HCT116 (cell line): ENCODE results near the gene BIRC6. TPM values are rescaled to one million over a fixed set of nuclear protein-coding genes. Genes with fewer than 3 reads are reported as not detected.

Source experiments
- ATAC-seq: fragments of 200-7000 bp; cut with Tn5 transposase; 2 replicates; pipeline ENCODE4 v1.9.1; 2020; ENCODE audit warnings: mild to moderate bottlenecking, moderate library complexity
- BruUV-seq: library from RNA; stranded (reverse); fragments of 400-500 nt; replicated peaks from 2 replicates; lab custom pipeline; 2021; lab: Mats Ljungman, UMichigan
- CTCF ChIA-PET: fragments of 300-600 bp; sonication (Branson Sonifier 250); formaldehyde crosslinking; loops from one replicate; lab custom pipeline; 2021; ENCODE audit warnings: antibody characterized with exemption; lab: Charles Lee
- POLR2A ChIA-PET: fragments of 300-600, 350-600 bp; sonication (Branson Sonifier 250); formaldehyde crosslinking; loops from one replicate; lab custom pipeline; 2021; ENCODE audit warnings: antibody characterized with exemption; lab: Charles Lee
- RAD21 ChIA-PET, 2 experiments: fragments of 300-600 bp; sonication (Branson Sonifier 250); formaldehyde crosslinking; loops; one replicate each; lab custom pipeline; 2023; ENCODE audit warnings: low total read pairs in 2 of 2; ENCODE audit not compliant: uncharacterized antibody in 2 of 2, unreplicated experiment in 2 of 2, low non-redundant PET in 1 of 2; lab: Charles Lee
- DNase-seq: peaks from one replicate; pipeline ENCODE4 v3.0.0-alpha.2; 2010; ENCODE audit warnings: low read depth, low spot score
- H2AFZ ChIP-seq: fragments of 200-600 bp; shearing (Covaris generic), sonication (generic); 2 replicates; pipeline ENCODE4 v1.6.1; 2017; ENCODE audit warnings: low read depth, mixed run types, mixed read lengths, antibody characterized with exemption, low read length; ENCODE audit not compliant: poor library complexity, severe bottlenecking
- H3K27ac ChIP-seq: 2 replicates; pipeline ENCODE4 v1.5.1; 2012; ENCODE audit warnings: low read depth, low read length
- H3K27me3 ChIP-seq: fragments of 200-600 bp; sonication (generic); 2 replicates; pipeline ENCODE4 v1.6.1; 2016; ENCODE audit warnings: mixed run types, low read length, mixed read lengths; ENCODE audit not compliant: insufficient read depth
- H3K36me3 ChIP-seq, 2 experiments: fragments of 200-500 bp in 1 of 2; fragments of 200-600 bp in 1 of 2; sonication (Bioruptor generic) in 1 of 2; sonication (generic) in 1 of 2; 2 replicates each; pipeline versions ENCODE4 v1.5.1 to v1.6.1; 2014 to 2016; ENCODE audit warnings: low read length in 2 of 2, inconsistent platforms in 1 of 2, mixed read lengths in 1 of 2, mixed run types in 1 of 2; ENCODE audit not compliant: insufficient read depth in 2 of 2, control insufficient read depth in 1 of 2
- H3K4me1 ChIP-seq, 2 experiments: fragments of 200-600 bp in 1 of 2; sonication (generic) in 1 of 2; 2 replicates each; pipeline versions ENCODE4 v1.5.1 to v1.6.1; 2012 to 2017; ENCODE audit warnings: low read length in 2 of 2, inconsistent platforms in 1 of 2, mild to moderate bottlenecking in 1 of 2, mixed read lengths in 1 of 2, mixed run types in 1 of 2, moderate library complexity in 1 of 2; ENCODE audit not compliant: insufficient read depth in 2 of 2, control insufficient read depth in 1 of 2
- H3K4me2 ChIP-seq: fragments of 200-600 bp; sonication (generic); 2 replicates; pipeline ENCODE4 v1.6.1; 2017; ENCODE audit warnings: mixed run types, low read length, mixed read lengths
- H3K4me3 ChIP-seq, 2 experiments: fragments of 200-600 bp in 1 of 2; sonication (generic) in 1 of 2; replicated peaks in 1 of 2; 2 replicates each; pipeline ENCODE4 v1.5.1; 2011 to 2016; ENCODE audit warnings: low read length in 2 of 2, control low read depth in 1 of 2, low read depth in 1 of 2, mild to moderate bottlenecking in 1 of 2, mixed read lengths in 1 of 2, mixed run types in 1 of 2
- H3K79me2 ChIP-seq: fragments of 200-600 bp; sonication (generic); 2 replicates; pipeline ENCODE4 v1.6.1; 2017; ENCODE audit warnings: mild to moderate bottlenecking, mixed run types, low read length, moderate library complexity, mixed read lengths; ENCODE audit not compliant: insufficient read depth
- H3K9ac ChIP-seq: fragments of 200-600 bp; sonication (generic); 2 replicates; pipeline ENCODE4 v1.6.1; 2016; ENCODE audit warnings: low read length, mixed read lengths
- H3K9me2 ChIP-seq: fragments of 200-600 bp; sonication (generic), shearing (Covaris generic); 2 replicates; pipeline ENCODE4 v1.6.1; 2017; ENCODE audit warnings: mixed run types, mild to moderate bottlenecking, moderate library complexity; ENCODE audit not compliant: insufficient read depth
- H3K9me3 ChIP-seq, 2 experiments: fragments of 200-500 bp in 1 of 2; fragments of 200-600 bp in 1 of 2; sonication (Bioruptor generic) in 1 of 2; sonication (generic) in 1 of 2; 2 replicates each; pipeline ENCODE4 v1.6.1; 2014 to 2017; ENCODE audit warnings: low read length in 2 of 2, mixed read lengths in 2 of 2, inconsistent platforms in 1 of 2, low read depth in 1 of 2, mild to moderate bottlenecking in 1 of 2, mixed run types in 1 of 2, moderate library complexity in 1 of 2; ENCODE audit not compliant: control insufficient read depth in 1 of 2, insufficient read depth in 1 of 2
- H4K20me1 ChIP-seq: fragments of 200-600 bp; sonication (generic), shearing (Covaris generic); 2 replicates; pipeline ENCODE4 v1.6.1; 2017; ENCODE audit warnings: mixed run types, mild to moderate bottlenecking, moderate library complexity; ENCODE audit not compliant: insufficient read depth
- CEBPB ChIP-seq: IDR thresholded peaks from 2 replicates; pipeline ENCODE4 v1.6.1; 2012; ENCODE audit warnings: low read depth
- EGR1 ChIP-seq: IDR thresholded peaks from 2 replicates; pipeline ENCODE4 v1.6.1; 2012; ENCODE audit warnings: low read depth
- ELF1 ChIP-seq: IDR thresholded peaks from 2 replicates; pipeline ENCODE4 v1.6.1; 2012; ENCODE audit warnings: low read depth, borderline replicate concordance
- EZH2 ChIP-seq: fragments of 200-600 bp; sonication (generic); IDR thresholded peaks from 2 replicates; pipeline ENCODE4 v1.6.1; 2017; ENCODE audit warnings: antibody characterized with exemption, mixed run types
- EZH2phosphoT487 ChIP-seq: fragments of 200-600 bp; IDR thresholded peaks from 2 replicates; pipeline ENCODE4 v1.6.1; 2018; ENCODE audit warnings: antibody characterized with exemption, borderline replicate concordance
- JUND ChIP-seq: IDR thresholded peaks from 2 replicates; pipeline ENCODE4 v1.6.1; 2012
- POLR2A ChIP-seq: IDR thresholded peaks from 2 replicates; pipeline ENCODE4 v1.7.0; 2011; ENCODE audit warnings: borderline replicate concordance; ENCODE audit not compliant: insufficient read depth, insufficient read length; ENCODE audit errors: extremely low read depth
- POLR2AphosphoS5 ChIP-seq: IDR thresholded peaks from 2 replicates; pipeline ENCODE4 v1.6.1; 2011; ENCODE audit warnings: mild to moderate bottlenecking, low read depth, low read length, moderate library complexity
- SIN3A ChIP-seq: IDR thresholded peaks from 2 replicates; pipeline ENCODE4 v1.6.1; 2012; ENCODE audit warnings: low read depth
- SP1 ChIP-seq: IDR thresholded peaks from 2 replicates; pipeline ENCODE4 v1.6.1; 2012; ENCODE audit warnings: low read depth
- SRF ChIP-seq: IDR thresholded peaks from 2 replicates; pipeline ENCODE4 v1.6.1; 2012; ENCODE audit warnings: low read depth
- TCF7L2 ChIP-seq: IDR thresholded peaks from 2 replicates; pipeline ENCODE4 v1.7.0; 2011; ENCODE audit warnings: borderline replicate concordance, inconsistent platforms; ENCODE audit not compliant: insufficient read depth, insufficient read length; ENCODE audit errors: extremely low read depth
- YY1 ChIP-seq: IDR thresholded peaks from 2 replicates; pipeline ENCODE4 v1.6.1; 2011; ENCODE audit warnings: low read length, low read depth, moderate library complexity, mild to moderate bottlenecking; ENCODE audit not compliant: insufficient replicate concordance; ENCODE audit errors: extremely low read depth
- ZFX ChIP-seq: fragments of 450-650 bp; IDR thresholded peaks from 2 replicates; pipeline ENCODE4 v1.6.1; 2017
- ZNF274 ChIP-seq: fragments of 200-500 bp; sonication (Bioruptor generic); IDR thresholded peaks from 2 replicates; pipeline ENCODE4 v1.6.1; 2014; ENCODE audit warnings: mild to moderate bottlenecking, low read depth, low read length, inconsistent platforms
- intact Hi-C: fragments of 100-400 bp; cut with micrococcal nuclease; formaldehyde crosslinking; loops from 2 replicates; pipeline ENCODE4 v1.10.0; 2022
- total RNA-seq: library from RNA; stranded (reverse); gene quantifications from one replicate; pipeline ENCODE4 v1.2.1, GENCODE V29; 2021; ENCODE audit not compliant: unreplicated experiment
- TF ChIP-seq, protein P1 (sequence below): IDR thresholded peaks from 2 replicates; pipeline ENCODE4 v1.6.1; 2012
- TF ChIP-seq, protein P2 (sequence below): IDR thresholded peaks from 2 replicates; pipeline ENCODE4 v1.6.1; 2012
- TF ChIP-seq, protein P3 (sequence below): IDR thresholded peaks from 2 replicates; pipeline ENCODE4 v1.6.1; 2012; ENCODE audit warnings: low read depth

BIRC6 gene
- total RNA-seq, 1 experiment from 2014 or later: 60.7 TPM

DNA sequence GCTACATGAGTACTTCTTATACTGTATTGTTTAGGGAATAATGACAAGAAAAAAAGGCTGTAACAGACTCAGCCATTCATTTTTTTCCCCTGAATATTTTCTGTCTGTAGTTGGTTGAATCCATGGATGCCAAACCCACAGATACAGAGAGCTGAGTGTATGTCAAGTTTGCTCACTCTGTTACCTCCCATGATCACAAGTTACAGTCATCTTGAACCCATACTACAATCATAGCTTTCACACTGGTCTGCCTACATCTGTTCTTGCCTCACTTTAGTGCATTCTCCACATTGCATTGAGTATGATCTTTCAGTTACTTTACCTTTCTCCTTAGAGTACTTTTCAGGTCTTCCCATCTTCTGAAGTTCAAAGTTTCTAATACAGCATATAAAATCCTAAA, 94.0 kb downstream of the BIRC6 start:
- Histone ChIP-seq H3K27me3 (no peaks in the 10 kb centered on the region), H3K36me3 (peaks cover 3 to 10% of the 10 kb centered on the region in 2 experiments; a peak in 3 of 4 replicates), H3K9me3 (no peaks in the 10 kb centered on the region), H3K27ac (no peak overlapping the region), H2AFZ (no peak overlapping the region), H3K9me2 (0 out of 2 replicates have a peak, but pooled peaks cover 2% of the 10 kb centered on the region), H3K79me2 (peaks cover under 1% of the 10 kb centered on the region; the same call in 1 of the 2 replicates), H3K4me3 (no peak overlapping the region), H3K9ac (no peak overlapping the region), H4K20me1 (no peaks in the 10 kb centered on the region; the same call in 1 of the 2 replicates), H3K4me2 (no peak overlapping the region), H3K4me1 (no peaks in the 10 kb centered on the region)
- intact Hi-C loops: no loop called here
- POLR2A ChIA-PET: no interaction called here
- RAD21 ChIA-PET: no interaction called here
- CTCF ChIA-PET: no interaction called here
- TF ChIP-seq EZH2phosphoT487 (no peak), SIN3A (no peak), TCF7L2 (no peak), ZFX (no peak), POLR2AphosphoS5 (no peak), SP1 (no peak), YY1 (no peak), JUND (no peak), CEBPB (no peak), ELF1 (no peak), EGR1 (no peak), EZH2 (no peak), ZNF274 (no peak), POLR2A (no peak), SRF (no peak)
- TF ChIP-seq, protein P1, sequence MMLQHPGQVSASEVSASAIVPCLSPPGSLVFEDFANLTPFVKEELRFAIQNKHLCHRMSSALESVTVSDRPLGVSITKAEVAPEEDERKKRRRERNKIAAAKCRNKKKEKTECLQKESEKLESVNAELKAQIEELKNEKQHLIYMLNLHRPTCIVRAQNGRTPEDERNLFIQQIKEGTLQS: no peak
- TF ChIP-seq, protein P2, sequence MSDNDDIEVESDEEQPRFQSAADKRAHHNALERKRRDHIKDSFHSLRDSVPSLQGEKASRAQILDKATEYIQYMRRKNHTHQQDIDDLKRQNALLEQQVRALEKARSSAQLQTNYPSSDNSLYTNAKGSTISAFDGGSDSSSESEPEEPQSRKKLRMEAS: no peak
- TF ChIP-seq, protein P3, sequence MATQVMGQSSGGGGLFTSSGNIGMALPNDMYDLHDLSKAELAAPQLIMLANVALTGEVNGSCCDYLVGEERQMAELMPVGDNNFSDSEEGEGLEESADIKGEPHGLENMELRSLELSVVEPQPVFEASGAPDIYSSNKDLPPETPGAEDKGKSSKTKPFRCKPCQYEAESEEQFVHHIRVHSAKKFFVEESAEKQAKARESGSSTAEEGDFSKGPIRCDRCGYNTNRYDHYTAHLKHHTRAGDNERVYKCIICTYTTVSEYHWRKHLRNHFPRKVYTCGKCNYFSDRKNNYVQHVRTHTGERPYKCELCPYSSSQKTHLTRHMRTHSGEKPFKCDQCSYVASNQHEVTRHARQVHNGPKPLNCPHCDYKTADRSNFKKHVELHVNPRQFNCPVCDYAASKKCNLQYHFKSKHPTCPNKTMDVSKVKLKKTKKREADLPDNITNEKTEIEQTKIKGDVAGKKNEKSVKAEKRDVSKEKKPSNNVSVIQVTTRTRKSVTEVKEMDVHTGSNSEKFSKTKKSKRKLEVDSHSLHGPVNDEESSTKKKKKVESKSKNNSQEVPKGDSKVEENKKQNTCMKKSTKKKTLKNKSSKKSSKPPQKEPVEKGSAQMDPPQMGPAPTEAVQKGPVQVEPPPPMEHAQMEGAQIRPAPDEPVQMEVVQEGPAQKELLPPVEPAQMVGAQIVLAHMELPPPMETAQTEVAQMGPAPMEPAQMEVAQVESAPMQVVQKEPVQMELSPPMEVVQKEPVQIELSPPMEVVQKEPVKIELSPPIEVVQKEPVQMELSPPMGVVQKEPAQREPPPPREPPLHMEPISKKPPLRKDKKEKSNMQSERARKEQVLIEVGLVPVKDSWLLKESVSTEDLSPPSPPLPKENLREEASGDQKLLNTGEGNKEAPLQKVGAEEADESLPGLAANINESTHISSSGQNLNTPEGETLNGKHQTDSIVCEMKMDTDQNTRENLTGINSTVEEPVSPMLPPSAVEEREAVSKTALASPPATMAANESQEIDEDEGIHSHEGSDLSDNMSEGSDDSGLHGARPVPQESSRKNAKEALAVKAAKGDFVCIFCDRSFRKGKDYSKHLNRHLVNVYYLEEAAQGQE: no peak
- no TSS peak for BruUV-seq
- DNase-seq: no peak
- ATAC-seq: no peak
